GM19467 (cell line): ENCODE measurements around the gene BRIP1.
"Not testable (repeated sequence)": the region's sequence is repeated elsewhere in the genome, so short reads cannot be mapped to it uniquely, and the experiment has no call there.

ENCODE experiments used
- ATAC-seq: cut with Tn5 transposase; IDR thresholded peaks from one replicate; pipeline ENCODE4 v1.9.1; 2021; ENCODE audit warnings: mild to moderate bottlenecking, moderate library complexity; ENCODE audit not compliant: unreplicated experiment

The BRIP1 gene

DNA sequence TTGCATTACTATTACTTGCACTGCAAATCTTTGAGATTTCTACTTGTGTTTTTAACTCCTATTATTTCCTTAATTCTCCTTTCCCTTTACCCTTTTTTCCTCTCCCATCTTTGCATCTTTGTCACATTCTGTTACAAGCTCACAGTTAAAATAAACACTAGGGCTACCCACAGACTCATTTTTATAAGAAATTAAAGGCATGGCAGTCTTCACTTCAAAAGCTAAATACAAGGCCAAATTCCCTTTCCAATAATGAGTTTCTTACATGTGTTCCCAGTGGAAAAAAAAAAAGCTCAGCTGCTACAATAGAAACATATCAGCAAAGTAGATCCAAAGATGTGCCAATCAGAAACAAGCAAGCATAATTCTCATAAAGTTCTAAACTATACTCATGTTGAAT lies 3.7 kb upstream of the BRIP1 start:
- ATAC-seq: no peak

DNA sequence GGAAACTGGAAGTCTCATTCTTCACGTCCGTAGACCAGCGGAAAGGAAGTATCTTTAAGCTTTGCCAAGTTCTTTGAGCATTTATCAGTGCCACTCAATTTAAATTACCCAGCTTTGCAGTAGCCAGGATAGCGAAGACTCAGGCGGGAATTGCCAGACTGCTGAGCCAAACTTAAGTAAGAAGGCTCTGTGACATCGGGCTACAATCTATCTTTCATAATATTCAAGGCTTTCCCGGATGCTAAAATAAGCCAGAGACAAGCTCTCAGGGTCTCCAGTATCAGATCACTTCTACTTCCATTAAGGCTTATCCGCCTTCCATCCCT lies 436 bp upstream of the BRIP1 start:
- ATAC-seq: peak; percentile 18

GRCh38 chr17:61862105-61862574 lies 1.2 kb downstream of the BRIP1 start:
- ATAC-seq: no peak

DNA sequence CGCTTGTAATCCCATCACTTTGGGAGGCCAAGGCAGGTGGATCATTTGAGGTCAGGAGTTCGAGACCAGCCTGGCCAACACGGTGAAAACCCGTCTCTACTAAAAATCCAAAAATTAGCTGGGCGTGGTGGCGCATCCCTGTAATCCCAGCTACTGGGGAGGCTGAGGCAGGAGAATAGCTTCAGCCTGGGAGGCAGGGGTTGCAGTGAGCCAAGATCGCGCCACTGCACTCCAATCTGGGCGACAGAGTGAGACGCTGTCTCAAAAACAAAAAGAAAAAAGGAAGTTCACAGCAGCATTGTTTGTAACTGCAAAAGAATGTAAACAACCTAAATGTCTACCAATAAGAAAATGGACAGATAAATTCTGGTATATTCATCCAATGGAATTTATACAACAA lies 2.9 kb downstream of the BRIP1 start:
- not testable (repeated sequence) for ATAC-seq

GRCh38 chr17:61856035-61856434 lies 7.3 kb downstream of the BRIP1 start:
- no peak for ATAC-seq

DNA sequence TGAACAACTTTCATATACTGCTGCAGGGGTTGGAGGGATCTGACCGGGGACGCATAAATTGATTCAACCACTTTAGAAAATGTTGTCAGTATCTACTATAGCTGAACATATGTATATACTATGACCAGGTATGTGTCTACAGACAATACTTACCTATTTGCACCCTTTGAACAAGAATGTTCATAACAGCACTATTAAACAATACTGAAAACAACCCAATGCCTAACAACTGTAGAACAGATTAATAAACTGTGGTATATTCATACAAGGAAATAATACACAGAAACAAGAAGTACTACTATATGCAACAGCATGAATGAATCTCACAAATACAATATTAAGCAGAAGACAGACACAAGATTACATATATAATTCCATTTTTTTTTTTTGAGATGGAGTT lies 10.5 kb downstream of the BRIP1 start:
- ATAC-seq: no peak

- no peak for ATAC-seq
These were observed 13.7 kb downstream of the BRIP1 start for GRCh38 chr17:61849674-61850073.

GRCh38 chr17:61848896-61849295 lies 14.4 kb downstream of the BRIP1 start:
- no peak for ATAC-seq

DNA sequence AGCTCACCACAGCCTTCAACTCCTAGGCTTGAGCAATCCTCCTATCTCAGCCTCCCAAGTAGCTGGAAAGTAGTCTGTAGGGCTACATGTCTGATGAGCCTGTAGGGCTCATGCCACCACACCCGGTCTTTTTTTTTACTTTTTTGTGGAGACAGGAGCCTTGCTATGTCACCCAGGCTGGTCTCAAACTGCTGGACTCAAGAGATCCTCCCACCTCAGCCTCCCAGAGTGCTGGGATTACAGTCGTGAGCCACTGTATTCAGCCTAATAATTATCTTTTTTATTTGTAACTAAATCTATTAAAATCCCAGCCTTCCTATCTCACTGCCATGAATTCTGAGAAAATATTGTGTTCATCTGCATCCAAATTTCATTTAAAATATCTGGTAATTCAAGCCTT lies 15.1 kb downstream of the BRIP1 start:
- no peak for ATAC-seq

DNA sequence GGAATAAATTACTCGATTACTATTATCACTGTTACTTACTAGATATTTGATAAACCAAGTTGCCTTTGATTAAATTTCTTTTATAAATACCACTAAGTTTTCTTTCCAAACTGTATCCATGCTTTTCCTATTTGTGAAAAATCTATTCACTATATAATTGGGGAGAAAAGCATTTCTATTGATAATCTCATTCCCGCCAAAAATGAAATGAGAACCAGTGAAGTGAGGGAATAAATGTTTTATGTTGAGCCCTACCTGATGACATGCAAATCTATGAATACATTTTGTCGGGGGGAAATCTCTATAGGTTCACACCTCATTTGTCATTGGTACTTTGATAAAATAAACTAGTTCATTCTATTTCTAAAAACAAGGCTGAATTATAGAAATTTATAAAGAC lies 15.7 kb downstream of the BRIP1 start:
- no peak for ATAC-seq

GRCh38 chr17:61846761-61847375 lies 16.5 kb downstream of the BRIP1 start:
- ATAC-seq: no peak

DNA sequence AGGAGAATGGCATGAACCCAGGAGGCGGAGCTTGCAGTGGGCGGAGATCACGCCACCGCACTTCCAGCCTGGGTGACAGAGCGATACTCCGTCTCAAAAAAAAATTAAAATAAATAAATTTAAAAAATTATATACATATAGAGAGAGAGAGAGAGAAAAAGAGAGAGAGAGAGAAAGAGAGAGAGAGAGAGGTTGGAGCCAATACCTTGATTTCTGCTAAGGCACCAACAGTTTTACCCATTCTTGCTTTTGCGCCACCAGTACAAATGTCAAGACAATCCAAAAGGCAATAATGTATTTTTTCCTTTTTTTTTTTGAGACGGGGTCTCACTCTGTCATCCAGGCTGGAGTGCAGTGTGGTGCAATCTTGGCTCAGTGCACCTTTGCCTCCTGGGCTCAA lies 17.2 kb downstream of the BRIP1 start:
- no peak for ATAC-seq

GRCh38 chr17:61843435-61843834 lies 19.9 kb downstream of the BRIP1 start:
- ATAC-seq: no peak

DNA sequence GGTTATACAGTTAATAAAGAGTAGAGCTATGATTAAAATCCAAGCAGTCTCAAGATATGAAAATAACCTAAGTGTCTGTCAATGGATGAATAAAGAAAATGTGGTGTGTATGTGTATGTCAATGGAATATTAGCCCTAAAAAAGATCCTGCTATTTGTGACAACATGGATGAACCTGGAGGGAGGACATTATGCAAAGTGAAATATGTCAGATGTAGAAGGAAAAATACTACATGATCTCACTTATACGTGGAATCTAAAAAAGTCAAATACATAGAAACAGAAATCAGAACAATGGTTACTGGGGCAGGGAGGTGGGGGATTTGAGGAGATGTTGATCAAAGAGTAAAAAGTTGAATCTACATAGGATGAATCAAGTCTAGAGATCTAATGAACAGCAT lies 20.4 kb downstream of the BRIP1 start:
- ATAC-seq: no peak

DNA sequence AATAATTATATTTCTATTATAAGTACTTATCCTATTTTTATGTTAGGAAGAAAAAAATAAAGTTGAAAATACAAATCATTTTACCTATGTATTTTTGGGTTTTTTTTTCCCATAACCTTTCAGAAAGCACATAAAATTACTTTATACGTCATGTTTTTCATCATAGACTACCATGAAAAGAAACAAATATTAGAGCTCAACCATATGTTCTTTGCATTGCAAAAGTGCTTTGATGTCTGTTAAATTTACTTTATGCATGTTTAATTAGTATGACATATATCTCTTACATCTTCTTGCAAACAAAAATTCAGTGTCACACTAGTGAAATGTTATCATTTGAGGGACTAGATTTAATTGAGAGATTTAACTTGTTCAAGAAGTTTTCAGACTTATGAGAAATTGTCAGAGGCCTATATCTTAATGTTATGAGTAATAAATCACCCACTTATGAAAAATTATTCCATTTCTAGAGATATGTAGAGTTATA lies 24.0 kb downstream of the BRIP1 start:
- ATAC-seq: no peak

DNA sequence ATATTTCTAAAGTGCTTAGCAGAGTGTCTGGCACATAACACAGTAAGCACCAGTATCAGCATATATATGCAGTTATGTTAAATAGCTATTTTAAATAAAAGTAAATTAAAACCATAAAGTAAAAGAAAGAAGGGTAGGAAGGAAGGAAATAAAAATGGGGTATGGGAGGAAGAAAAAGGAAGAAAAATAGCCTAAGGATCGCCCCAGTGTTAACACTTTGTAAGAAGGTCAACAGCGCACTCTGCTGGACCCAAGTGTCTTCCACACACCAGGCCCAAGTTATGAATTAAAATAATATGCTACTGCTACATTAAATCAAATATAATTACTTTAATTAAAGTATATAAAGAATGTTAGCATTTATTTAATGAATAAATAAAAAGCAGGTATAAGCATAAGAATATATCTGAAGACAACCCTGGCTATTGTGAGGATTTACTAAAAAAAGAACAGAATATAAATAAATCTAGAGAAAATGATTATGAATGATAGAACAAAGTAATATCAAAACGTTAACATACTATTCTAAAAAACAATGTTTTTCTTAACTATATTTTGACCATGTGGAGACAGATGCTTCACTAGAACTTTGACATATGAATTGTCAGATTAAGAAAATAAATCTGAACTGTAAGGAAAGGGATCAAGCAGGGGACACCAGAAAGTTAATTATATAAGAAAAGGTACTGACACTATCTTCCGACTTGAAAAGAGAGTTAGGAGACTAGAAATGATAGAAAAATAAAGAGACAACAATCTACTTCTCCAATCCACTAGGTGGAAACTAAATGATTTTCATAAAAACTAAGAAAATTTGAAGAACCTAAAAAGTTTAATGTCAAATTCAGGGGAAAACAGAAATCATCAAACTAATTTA lies 25.9 kb downstream of the BRIP1 start:
- ATAC-seq: no peak

- ATAC-seq: no peak
These were observed 26.8 kb downstream of the BRIP1 start for GRCh38 chr17:61836266-61837174.

DNA sequence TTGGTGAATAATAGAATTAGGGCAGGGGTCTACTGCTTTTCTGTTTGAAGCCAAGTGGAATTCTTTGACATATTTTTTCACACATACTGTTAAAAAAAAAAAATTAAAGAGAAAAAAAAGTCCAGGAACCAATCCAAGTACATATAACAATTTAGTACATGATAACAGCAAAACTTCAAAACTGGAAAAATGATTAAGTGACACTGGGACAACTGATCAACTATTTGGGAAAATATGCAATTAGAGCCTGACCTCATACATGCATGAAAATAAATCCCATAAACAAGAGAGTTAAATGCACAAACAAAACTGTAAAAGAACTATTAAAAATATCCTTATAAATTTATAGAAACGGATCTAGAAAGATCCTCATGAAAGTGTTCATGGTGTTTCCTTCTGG lies 27.7 kb downstream of the BRIP1 start:
- no peak for ATAC-seq

- no peak for ATAC-seq
These were observed 28.7 kb downstream of the BRIP1 start for GRCh38 chr17:61834610-61835009.

GRCh38 chr17:61833536-61834193 lies 29.7 kb downstream of the BRIP1 start:
- no peak for ATAC-seq

DNA sequence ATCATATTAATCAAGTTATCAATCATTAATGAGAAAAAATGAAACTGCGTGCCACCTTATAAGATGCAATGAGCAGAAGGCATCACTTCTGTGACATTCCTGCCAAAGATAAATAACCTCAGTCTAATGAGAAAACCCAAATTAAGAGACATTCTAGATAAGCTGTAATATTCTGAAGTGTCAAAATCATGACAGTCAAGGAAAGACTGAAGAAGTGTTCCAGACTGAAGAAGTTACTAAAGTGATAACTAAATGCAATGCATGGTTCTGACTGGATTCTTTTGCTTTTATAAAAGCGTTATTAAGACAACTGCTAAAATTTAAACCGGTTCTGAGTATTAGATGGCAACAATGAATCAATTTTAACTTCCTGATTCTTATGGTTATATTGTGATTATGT lies 30.9 kb downstream of the BRIP1 start:
- ATAC-seq: no peak
